Measurements from ENCODE around the gene CTIF. TPM values are rescaled to one million over a fixed set of nuclear protein-coding genes. Genes with fewer than 3 reads are reported as not detected.
A peak's percentile ranks its signal among the peaks of the same experiment; 100 is the strongest.

The CTIF gene
- total RNA-seq, 1 donor from 2014 or later, result 26.4 TPM

- TF ChIP-seq CTCF (IDR thresholded peaks at IDR 0.05; ENCODE audit: unreplicated experiment), result no peak
- no peak overlapping the region for H3K4me3 Mint-ChIP-seq (ENCODE audit: low read depth)
- DNase-seq (ENCODE audit: low spot score, unreplicated experiment), result no peak
- H3K36me3 Mint-ChIP-seq (ENCODE audit: insufficient read depth), result no peaks in the 10 kb centered on the region
- peaks cover 16% of the 10 kb centered on the region for H3K4me1 Mint-ChIP-seq (ENCODE audit: low read depth)
- no peaks in the 10 kb centered on the region for H3K9me3 Mint-ChIP-seq (ENCODE audit: low read depth)
- no peak overlapping the region for H3K27ac Mint-ChIP-seq
- H3K27me3 Mint-ChIP-seq, result peaks cover 5% of the 10 kb centered on the region
These were observed 345.9 kb downstream of the CTIF start for GRCh38 chr18:48884771-48885170.

GRCh38 chr18:48885266-48885923 is 346.6 kb downstream of the CTIF start:
- peak overlapping the region; percentile 58 for H3K27ac Mint-ChIP-seq
- H3K36me3 Mint-ChIP-seq (ENCODE audit: insufficient read depth), result no peaks in the 10 kb centered on the region
- no peaks in the 10 kb centered on the region for H3K9me3 Mint-ChIP-seq (ENCODE audit: low read depth)
- peaks cover 5% of the 10 kb centered on the region for H3K27me3 Mint-ChIP-seq
- peaks cover 19% of the 10 kb centered on the region for H3K4me1 Mint-ChIP-seq (ENCODE audit: low read depth)
- DNase-seq (ENCODE audit: low spot score, unreplicated experiment), result no peak
- no peak for TF ChIP-seq CTCF (IDR thresholded peaks at IDR 0.05; ENCODE audit: unreplicated experiment)
- H3K4me3 Mint-ChIP-seq (ENCODE audit: low read depth), result no peak overlapping the region

GRCh38 chr18:48885924-48886400 is 347.1 kb downstream of the CTIF start:
- Mint-ChIP-seq H3K9me3 (ENCODE audit: low read depth) (no peaks in the 10 kb centered on the region), H3K27ac (peak overlapping the region; percentile 58), H3K4me3 (ENCODE audit: low read depth) (no peak overlapping the region), H3K27me3 (peaks cover 5% of the 10 kb centered on the region), H3K36me3 (ENCODE audit: insufficient read depth) (no peaks in the 10 kb centered on the region), H3K4me1 (ENCODE audit: low read depth) (peaks cover 22% of the 10 kb centered on the region)
- DNase-seq (ENCODE audit: low spot score, unreplicated experiment), result no peak
- TF ChIP-seq CTCF (IDR thresholded peaks at IDR 0.05; ENCODE audit: unreplicated experiment), result no peak

- TF ChIP-seq CTCF (IDR thresholded peaks at IDR 0.05; ENCODE audit: unreplicated experiment), result no peak
- Mint-ChIP-seq H3K4me3 (ENCODE audit: low read depth) (no peak overlapping the region), H3K9me3 (ENCODE audit: low read depth) (no peaks in the 10 kb centered on the region), H3K4me1 (ENCODE audit: low read depth) (peaks cover 22% of the 10 kb centered on the region), H3K27me3 (peaks cover 5% of the 10 kb centered on the region), H3K27ac (no peak overlapping the region), H3K36me3 (ENCODE audit: insufficient read depth) (no peaks in the 10 kb centered on the region)
- DNase-seq (ENCODE audit: low spot score, unreplicated experiment), result no peak
These were observed 347.9 kb downstream of the CTIF start for GRCh38 chr18:48886520-48887293.

GRCh38 chr18:48887294-48887904 is 348.6 kb downstream of the CTIF start:
- no peak for DNase-seq (ENCODE audit: low spot score, unreplicated experiment)
- Mint-ChIP-seq H3K27ac (peak overlapping the region; percentile 45), H3K27me3 (peaks cover 5% of the 10 kb centered on the region), H3K4me1 (ENCODE audit: low read depth) (peaks cover 22% of the 10 kb centered on the region), H3K36me3 (ENCODE audit: insufficient read depth) (no peaks in the 10 kb centered on the region), H3K9me3 (ENCODE audit: low read depth) (no peaks in the 10 kb centered on the region), H3K4me3 (ENCODE audit: low read depth) (no peak overlapping the region)
- TF ChIP-seq CTCF (IDR thresholded peaks at IDR 0.05; ENCODE audit: unreplicated experiment), result no peak
